Measurements from ENCODE around the gene PLCE1. TPM values are rescaled to one million over a fixed set of nuclear protein-coding genes. Genes with fewer than 3 reads are reported as not detected.

PLCE1 gene
- polyA plus RNA-seq, 1 donor = 43.0 TPM

DNA sequence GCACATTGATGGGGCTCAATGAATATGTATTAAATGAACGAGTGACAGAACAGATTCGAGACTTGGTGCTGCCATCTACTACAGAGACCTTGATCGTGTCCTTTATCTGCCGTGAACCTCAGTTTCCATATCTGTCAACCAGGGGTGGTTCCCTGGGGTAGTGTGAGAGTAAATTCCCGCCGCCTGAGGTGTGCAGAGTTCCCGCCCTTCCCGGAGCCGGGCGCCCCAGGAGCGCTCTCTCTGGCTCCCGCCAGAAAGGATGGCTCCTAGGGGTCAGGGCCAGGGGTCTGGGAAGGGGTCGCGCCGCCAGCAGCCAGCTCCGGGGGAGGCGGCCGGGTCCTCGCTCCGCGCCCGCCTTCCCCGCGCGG is 333 bp upstream of the PLCE1 start:
- no peak for DNase-seq

DNA sequence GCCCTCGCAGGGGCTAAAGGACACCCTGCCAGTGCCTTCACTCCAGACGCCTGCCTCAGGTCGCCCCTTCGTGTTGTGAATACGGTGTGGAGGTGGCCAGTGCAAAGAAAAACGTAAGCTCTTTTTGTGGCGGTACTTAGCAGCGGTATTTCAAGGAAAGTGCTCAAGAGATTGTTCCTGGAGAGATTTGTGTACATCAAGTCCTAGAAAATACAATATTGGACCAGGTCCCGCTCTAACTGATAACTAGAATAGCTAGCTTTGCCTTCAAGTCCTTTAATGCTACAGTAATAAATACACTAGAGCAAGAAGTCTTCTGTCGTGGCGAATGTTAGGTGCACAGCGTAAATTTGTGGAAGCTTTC is 689 bp downstream of the PLCE1 start:
- DNase-seq = no peak

DNA sequence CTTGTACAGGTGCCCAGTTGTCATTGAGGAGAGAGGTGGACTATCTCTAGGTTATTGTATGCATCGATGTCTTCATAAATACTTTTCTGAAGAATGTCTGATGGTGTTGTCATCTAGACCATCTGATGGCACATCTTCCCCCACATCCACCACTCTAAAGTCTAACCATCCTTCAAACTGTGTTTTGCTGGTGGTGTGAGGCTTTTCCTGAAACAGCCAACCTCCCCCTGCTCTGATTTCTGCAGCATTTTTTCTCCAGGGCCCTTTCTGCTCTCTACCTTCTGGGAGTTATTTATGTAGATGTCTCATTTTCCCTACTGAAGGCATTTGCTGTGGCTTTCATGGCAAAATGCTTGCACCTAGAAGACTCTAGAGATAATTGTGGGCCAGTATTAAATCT is 1.5 kb downstream of the PLCE1 start:
- DNase-seq = no peak

DNA sequence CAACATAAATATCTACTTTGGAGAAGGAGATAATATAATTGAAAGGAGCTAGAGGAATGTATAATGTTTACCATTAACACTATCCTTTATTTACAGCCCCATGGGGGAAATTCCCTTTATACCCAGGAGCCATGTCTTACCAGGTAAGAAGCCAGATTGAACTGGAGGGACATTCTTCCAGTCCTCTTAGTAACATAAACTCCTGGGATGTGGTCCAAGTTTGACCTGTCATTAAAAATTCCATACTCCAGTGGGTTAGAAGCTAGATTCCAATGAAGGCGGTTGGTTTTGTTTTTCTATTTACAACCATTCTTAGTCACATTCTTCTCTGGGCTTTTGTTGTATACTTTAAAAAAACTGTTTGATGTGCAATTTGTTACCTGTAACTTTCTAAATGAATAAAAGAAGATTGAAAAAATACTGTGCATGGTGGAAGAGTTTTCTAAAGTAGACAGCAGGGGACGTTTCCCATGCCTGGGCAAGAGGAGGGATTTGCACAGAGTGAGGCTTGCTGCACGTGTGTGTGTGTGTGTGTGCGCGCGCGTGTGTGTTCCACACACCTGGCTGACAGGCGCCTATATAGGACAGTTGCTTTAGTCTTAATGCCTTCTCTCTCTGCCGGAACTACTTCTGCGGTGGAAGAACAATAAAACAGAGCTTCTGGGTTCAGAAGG is 2.0 kb downstream of the PLCE1 start:
- DNase-seq = no peak

DNA sequence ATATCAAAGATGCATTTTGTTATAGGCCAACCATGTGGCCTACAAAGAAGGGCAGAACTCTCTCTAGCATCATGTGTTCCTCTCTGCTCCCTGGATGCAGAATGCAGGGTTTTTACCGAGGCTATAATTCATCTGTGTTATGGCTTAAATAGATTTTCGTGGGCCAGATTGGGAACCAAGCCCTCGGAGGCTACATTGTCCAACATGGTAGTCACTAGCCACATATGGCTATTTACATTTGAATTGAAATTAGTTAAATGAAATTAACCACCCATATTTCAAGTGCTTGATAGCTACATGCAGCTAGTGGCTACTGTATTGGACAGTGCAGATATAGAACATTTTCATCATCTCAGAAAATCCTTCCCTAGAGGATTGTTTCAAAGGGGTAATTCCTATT is 2.8 kb downstream of the PLCE1 start:
- DNase-seq = no peak

DNA sequence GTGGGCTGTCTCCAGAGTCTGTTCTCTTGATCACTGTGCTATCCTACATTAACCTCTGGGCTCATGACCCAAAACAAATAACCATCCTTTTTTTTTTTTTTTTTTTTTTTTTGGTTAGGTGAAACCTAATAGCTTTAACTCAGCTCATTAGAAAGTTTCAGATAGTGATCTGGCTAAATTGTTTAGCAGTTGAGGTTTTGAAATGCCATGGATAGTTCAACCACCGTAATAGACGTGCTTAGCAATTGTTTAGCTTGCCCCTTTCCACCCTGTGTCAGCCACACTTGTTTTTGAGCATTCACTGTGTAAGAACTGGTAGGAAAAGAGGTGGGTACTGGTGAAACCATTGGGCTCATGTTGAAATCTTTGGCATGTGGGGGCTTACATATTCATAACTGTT is 3.8 kb downstream of the PLCE1 start:
- DNase-seq = no peak

DNA sequence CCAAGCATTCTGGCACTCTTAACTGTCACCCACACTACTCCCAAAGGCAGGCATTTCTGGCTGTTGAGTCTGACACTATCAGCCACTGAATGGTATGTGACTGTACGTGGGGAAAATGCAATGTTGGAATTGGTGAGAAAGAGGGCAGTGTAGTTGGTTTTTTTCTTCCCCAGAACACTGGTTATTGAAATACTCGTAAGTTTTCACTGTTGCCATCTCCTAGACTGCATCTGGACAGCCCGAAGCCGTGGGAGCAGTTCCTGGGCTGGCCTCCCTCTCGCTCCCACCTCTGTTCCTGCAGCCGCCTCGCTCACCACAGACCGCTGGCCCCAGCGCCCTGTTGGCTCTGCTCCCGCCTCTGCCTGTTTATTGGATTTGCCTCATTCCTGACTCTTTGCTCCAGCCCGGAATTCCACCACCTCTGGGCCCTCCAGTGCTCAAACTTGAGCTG is 5.7 kb downstream of the PLCE1 start:
- no peak for DNase-seq

DNA sequence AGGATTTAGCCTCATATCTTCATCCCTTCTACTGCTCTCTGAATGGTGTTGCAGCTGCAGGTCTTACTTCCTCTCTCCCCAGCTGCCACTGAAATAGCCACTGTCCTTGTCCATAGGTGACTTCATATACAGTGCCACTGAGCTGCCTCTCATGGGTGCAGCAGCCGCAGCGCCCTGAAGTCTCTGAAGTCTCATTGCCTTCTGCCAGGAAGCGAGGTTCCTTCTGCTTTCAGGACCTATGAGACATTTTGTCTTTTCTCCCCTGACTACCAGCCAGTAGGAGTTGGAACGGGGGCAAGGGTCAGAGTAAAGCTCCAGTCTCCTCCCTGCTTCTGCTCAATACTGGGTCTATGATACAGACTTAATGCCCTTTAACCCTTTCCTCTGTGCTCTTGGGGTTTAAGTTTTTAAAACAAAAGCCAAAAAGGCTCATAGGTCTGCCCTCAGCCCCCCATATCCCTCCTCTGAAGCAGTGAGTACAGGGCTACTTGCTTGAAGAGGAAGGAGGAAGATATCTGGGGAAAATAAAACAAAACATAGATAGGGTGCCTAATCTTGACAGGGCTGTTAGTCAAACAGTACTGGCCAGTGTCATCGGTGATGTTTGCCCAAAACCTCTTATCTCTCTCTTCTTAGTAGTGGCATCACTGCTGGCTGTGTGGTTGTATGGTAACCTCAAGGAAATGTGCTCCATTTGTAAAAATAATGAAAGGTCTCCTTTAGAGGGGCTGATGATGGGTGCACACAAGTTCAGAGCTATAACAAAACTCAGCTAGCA is 7.1 kb downstream of the PLCE1 start:
- DNase-seq = no peak

DNA sequence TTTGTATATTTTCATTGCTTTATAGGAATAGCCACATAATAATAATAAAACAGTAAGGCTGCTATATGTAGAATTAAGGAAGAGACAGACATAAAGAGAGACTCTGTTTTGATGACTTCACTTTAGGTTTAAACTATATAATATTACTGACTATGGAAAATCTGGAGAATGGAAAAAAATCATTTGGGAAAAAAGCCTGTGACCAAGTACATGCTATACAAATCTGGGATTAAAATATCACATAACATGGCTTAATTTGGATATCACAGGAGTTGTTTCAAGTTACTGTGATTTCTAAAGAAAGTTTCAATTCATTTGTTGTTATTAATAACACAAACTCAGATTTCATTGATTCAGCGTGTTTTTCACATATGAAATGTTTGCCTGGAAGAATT is 7.7 kb downstream of the PLCE1 start:
- DNase-seq = no peak

DNA sequence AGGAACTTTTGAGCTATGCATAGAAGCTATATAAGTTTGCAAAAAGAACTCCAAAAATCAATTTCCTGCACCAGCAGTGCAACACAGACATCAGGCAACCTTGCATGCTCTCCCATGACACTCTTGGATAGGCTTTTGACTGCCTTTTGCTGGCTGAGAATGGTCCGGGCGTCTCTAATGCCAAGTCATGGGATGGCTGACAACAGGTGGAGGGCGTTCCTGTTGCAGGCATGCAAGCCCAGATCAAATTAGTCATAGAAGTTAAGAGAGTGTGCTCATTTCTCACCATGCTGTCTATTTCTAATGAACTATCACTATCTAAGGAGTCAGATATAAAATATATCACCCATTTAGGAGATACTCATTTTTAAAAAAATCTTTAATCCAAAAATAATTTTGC is 8.4 kb downstream of the PLCE1 start:
- no peak for DNase-seq

DNA sequence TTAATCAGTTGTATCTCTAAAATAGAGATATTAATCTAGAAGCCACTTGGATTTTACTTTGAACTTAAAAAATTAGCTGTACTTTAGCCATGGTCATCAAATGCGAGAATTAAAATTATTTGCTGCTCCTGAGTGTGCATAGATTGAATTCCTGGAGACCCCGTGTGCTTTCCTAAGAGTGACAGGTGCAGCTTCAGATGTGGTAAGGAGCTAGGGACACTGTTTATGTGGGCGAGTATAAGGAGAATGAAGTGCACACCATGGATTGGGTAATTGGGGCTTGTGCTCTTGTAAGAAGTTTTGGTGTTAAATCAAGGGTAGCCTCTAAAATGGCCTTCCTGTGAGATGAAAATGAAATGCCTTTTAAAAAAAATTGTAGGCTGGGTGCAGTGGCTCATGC is 9.8 kb downstream of the PLCE1 start:
- no peak for DNase-seq

DNA sequence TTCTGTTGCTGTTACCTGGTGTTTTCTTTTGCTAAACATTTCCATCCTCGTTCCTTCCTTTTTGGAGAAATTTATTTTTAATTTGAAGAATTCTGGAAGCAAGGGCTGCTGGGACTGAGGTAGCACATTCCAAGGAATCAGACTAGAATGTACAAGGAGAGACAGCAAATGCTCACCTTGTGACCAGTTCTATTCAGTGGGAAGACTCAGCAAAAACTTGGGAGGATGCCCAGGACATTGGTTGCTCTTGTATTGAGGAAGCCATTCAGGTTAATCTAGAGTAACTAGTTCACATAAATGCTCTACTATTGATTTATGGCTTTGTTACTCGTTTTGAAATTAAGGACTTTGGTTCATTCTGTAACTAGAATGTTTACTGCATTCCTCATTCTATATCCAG is 11.3 kb downstream of the PLCE1 start:
- DNase-seq = no peak

DNA sequence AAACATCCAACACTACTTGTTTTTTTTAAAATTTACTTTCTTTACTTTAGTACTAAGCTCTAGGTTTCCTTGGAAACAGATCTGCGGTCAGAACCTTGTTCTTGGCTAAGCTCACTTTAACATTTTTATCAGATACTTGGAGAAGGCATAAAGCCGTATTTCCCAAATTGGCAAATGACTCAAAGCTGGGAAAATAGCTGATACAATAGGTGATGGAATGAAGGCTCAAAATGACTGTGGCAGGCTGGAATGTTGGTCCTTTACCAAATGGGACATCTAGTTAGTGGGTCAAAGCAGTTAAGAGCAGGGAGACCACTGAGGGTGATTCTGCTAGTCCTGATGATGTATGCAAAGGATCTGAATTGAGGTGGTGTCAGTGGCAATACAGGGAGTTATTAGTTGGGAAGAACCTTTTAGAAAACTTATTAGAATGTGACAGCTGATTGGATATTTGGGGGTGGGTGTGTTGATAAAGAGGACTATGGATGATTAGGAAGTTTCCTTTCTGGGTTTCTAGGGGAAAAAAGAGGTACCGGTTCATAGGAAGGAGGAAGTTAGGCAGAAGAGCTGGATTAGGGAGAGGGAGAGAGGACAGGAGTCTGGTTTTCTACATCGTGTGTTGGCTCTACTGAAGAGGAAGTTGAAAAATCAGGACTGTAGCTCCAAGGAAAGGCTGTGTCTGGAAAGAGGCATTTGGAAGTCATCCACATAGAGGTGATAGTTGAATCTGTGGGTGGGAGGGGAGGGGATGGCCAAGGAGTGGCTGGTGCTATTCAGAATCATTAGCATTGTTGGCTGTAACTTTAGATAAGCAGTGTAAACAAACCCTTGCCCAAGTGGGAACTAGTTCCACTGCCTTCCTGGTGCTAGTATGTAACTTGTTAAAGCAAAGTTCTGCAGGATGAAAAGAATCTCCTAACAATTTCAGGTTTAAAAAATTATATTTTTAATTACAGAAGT is 13.1 kb downstream of the PLCE1 start:
- no peak for DNase-seq

DNA sequence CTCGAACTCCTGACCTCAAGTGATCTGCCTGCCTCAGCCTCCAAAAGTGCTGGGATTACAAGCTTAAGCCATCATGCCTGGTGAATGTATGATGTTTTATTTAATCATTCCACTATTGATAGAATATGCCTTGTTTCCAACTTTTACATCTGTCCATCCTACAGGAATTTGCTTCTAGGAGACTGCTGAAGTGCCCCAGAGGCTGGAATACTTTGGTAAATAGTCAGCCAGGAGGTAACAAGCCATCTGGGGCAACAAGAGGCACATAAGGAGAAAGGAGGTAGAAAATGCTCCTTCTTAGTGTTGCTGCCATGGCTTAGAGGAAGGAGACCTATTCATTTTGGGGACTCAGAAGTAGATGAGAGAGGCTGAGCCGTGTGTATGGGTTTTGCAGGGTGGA is 14.8 kb downstream of the PLCE1 start:
- no peak for DNase-seq

DNA sequence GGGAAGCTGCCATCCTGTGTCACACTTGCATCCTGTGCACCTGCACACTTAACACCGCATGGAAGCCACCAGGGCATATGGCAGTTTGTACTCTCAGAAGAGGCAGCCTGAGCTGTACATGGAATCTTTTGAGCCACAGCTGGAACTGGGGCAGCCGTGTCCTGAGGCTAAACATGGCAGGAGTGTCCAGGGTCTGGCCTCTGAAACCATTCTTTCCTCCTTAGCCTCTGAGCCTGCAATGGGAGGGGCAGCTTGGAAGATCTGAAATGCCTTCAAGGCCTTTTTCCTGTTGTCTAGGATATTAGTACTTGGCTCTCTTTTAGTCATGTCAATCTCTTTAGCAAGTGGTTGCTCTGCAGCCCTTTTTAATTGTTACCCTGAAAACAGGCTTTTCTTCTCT is 16.4 kb downstream of the PLCE1 start:
- no peak for DNase-seq

DNA sequence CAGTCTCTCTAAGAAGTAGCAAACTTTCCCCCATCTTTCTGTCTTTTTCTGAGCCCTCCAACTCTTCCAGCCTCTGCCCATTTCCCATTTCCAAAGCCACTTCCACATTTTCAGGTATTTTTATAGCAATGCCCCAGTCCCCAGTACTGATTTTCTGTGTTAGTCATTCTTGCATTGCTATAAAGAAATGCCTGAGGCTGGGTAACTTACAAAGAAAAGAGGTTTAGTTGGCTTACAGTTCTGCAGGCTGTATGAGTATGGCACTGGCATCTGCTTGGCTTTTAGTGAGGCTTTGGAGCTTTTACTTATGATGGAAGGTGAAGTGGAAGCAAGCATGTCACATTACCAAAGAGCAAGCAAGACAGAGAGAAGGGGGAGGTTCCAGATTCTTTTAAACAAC is 17.2 kb downstream of the PLCE1 start:
- no peak for DNase-seq

DNA sequence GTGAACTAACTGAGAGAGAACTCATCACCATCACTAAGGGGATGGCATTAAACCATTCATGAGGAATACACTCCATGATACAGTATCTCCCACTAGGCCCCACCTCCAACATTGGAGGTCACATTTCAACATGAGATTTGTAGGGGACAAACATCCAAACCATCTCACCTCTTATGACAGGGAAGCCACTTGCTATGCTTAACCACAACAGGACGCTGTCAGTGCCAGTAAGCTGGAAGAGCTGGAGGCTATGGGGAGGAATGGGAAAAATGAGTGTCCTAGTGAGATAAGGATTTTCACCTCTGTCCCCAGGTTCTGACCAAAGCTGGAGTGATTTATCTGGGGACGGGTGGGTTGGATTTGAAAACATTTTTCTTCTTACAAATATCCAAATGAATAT is 17.6 kb downstream of the PLCE1 start:
- no peak for DNase-seq

DNA sequence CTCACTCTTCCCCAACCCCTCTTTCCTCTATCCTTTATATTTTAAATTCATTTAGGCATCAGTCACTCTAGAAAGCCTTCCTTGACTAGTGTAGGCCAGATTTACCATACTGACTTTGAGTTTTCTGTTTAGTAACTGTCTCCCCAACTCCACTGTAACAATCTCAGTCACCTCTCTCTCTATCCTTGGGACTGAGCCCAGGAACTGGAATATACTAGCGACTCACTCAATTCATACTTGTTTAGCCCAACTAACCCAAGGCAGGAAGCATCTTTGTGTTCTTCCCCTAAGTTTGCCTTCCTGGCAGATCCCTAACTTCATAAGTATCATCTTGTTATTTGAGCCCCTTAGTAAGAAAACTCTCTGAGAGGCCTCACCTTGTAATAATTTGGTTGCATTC is 19.1 kb downstream of the PLCE1 start:
- DNase-seq = no peak

DNA sequence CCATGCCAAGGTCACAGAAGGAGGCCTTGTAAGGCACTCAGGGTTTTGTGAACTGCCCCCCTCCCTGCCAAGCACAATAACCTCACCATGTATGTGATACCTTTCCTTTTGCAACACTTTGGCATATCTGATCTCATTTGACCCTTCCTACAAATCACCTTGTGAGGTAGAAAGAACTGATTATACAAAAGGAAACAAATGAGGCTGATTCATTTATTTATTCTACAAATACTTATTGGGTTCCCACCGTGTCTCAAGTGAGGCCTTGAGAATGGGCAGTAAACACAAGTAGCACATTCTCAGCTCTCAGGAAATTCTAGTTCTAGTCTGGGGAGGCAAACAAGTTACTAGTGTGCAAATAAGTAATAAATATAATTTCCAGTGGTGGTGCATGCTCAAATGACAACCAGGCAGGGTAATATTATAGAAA is 19.6 kb downstream of the PLCE1 start:
- no peak for DNase-seq

DNA sequence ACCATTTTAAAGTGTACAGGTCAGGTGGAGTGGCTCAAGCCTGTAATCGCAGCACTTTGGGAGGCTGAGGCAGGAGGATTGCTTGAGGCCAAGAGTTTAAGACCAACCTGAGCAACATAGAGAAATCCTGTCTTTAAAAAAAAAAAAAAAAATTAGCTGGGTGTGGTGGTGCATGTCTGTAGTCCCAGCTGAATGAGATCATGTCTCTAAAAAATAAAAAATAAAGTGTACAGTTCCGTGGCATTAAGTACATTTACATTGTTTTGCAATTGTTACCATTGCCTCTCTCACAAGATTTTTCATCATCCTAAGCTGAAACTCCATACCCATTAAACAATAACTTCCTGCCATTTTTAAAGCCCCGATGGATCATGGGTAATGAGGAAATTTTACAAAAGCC is 20.6 kb downstream of the PLCE1 start:
- no peak for DNase-seq

DNA sequence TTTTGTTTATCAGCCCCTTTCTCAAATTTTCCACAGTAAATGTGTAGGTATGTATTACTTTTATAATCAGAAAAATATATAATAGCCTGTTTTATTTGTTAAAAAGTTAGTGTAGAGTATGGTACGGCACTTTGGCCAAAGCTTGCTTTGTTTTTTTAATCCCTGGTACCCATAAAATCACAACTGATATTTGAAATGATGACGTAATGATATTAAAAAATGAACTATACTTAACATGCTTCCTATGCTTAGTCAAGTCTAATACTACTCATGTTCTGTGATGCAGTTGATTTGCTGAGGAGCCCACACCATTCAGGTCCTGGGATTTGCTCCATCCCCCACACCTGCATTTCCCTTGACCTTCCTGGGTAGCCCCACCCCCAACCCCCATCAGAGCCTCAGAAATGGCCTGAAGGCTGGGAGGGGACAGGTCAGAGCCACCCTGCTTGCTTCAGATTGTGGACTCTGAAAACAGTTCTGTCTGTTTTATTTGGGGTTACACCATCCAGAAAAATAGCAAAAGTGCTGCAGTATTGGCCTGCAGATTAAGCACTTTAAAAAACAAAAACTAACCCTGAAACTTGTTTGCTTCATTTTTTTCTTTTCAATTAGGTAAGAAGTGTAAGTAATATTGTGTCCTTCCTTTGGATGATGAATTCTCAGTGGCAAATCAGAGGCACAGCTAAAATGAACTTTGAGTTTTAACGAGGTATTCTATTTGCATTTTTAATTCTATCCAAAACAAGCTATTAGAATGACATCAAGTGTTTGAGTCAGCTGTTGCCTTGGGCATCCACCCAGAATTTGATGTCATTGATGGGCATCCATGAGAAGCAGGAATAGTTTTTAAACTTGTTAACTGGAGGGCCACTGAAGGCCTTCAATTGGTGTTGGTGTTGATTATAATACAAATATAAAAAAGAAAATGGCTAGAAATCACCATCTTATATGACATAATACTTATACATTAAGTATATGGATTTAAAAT is 23.3 kb downstream of the PLCE1 start:
- DNase-seq = no peak

DNA sequence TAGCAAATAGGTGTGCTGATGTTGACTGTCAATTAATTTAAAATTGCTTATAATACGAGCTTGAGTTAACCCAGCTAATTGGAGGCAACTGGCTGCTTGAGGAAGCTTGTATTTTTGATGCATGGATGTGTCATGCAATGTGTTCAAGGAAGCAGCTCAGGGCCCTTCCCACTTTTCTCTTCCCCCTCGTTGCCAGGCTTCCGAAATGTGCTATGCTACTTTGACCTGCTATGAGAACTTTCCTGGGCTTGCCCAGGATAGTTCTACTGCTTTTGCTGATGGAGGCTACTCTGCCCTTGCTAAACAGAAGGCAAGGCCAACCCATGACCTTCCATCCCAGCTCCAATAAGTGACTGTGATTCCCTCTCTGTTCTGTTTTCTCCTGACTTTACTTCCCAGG is 24.4 kb downstream of the PLCE1 start:
- no peak for DNase-seq
